ENCODE data around the gene ELMO1.

Gene ELMO1

GRCh38 chr7:36810032-36810431 lies 638.6 kb downstream of the ELMO1 start:
- Histone ChIP-seq H3K23ac (ENCODE audit: low read length) (no peak overlapping the region), H2BK120ac (ENCODE audit: insufficient read depth, low read length, poor library complexity) (no peak overlapping the region), H3K79me1 (ENCODE audit: low read length) (no peaks in the 10 kb centered on the region), H4K8ac (ENCODE audit: low read depth, low read length) (no peak overlapping the region), H3K4ac (ENCODE audit: low read depth, low read length) (no peak overlapping the region), H3K79me2 (ENCODE audit: control insufficient read depth, insufficient read depth, low read length, poor library complexity) (no peaks in the 10 kb centered on the region), H3K27ac (ENCODE audit: low read depth, low read length) (no peak overlapping the region), H3K9me3 (ENCODE audit: insufficient read depth, low read depth, low read length) (peaks cover 2% of the 10 kb centered on the region), H2BK5ac (ENCODE audit: low read depth, low read length, poor library complexity) (no peak overlapping the region), H3K14ac (ENCODE audit: low read length) (no peak overlapping the region), H2AFZ (ENCODE audit: insufficient read depth, low read length, poor library complexity) (no peak overlapping the region), H3K4me1 (ENCODE audit: control insufficient read depth in 1 of 2, insufficient read depth in 2 of 2, low read length in 2 of 2) (no peaks in the 10 kb centered on the region), H4K12ac (ENCODE audit: low read depth, low read length) (no peak overlapping the region), H3K9ac (ENCODE audit: low read length) (no peak overlapping the region), H2BK12ac (ENCODE audit: low read length) (no peak overlapping the region), H3K4me2 (ENCODE audit: low read length) (no peak overlapping the region), H2AK5ac (ENCODE audit: low read length) (no peak overlapping the region), H3K4me3 (ENCODE audit: low read depth, low read length) (no peak overlapping the region), H3K18ac (ENCODE audit: low read length) (no peak overlapping the region), H4K91ac (ENCODE audit: low read depth, low read length) (no peak overlapping the region), H3K36me3 (ENCODE audit: control insufficient read depth in 1 of 2, insufficient read depth in 2 of 2, low read length in 2 of 2) (no peaks in the 10 kb centered on the region), H3K27me3 (ENCODE audit: insufficient read depth, low read length) (no peaks in the 10 kb centered on the region)
- WGBS (ENCODE audit: extremely low coverage, insufficient coverage, insufficient read length) = no CpG with 5 or more reads among the region's 1 CpG
- no peak for DNase-seq

GRCh38 chr7:36809510-36809909 lies 639.2 kb downstream of the ELMO1 start:
- Histone ChIP-seq H3K79me2 (ENCODE audit: control insufficient read depth, insufficient read depth, low read length, poor library complexity) (no peaks in the 10 kb centered on the region), H3K4me2 (ENCODE audit: low read length) (no peak overlapping the region), H3K18ac (ENCODE audit: low read length) (no peak overlapping the region), H3K14ac (ENCODE audit: low read length) (no peak overlapping the region), H3K27me3 (ENCODE audit: insufficient read depth, low read length) (no peaks in the 10 kb centered on the region), H3K4ac (ENCODE audit: low read depth, low read length) (no peak overlapping the region), H2BK5ac (ENCODE audit: low read depth, low read length, poor library complexity) (no peak overlapping the region), H3K4me3 (ENCODE audit: low read depth, low read length) (no peak overlapping the region), H3K9ac (ENCODE audit: low read length) (no peak overlapping the region), H3K79me1 (ENCODE audit: low read length) (no peaks in the 10 kb centered on the region), H4K12ac (ENCODE audit: low read depth, low read length) (no peak overlapping the region), H3K4me1 (ENCODE audit: control insufficient read depth in 1 of 2, insufficient read depth in 2 of 2, low read length in 2 of 2) (no peaks in the 10 kb centered on the region), H3K23ac (ENCODE audit: low read length) (no peak overlapping the region), H2BK12ac (ENCODE audit: low read length) (no peak overlapping the region), H4K8ac (ENCODE audit: low read depth, low read length) (no peak overlapping the region), H3K9me3 (ENCODE audit: insufficient read depth, low read depth, low read length) (peaks cover 2% of the 10 kb centered on the region), H2BK120ac (ENCODE audit: insufficient read depth, low read length, poor library complexity) (no peak overlapping the region), H2AFZ (ENCODE audit: insufficient read depth, low read length, poor library complexity) (no peak overlapping the region), H3K27ac (ENCODE audit: low read depth, low read length) (no peak overlapping the region), H3K36me3 (ENCODE audit: control insufficient read depth in 1 of 2, insufficient read depth in 2 of 2, low read length in 2 of 2) (no peaks in the 10 kb centered on the region), H2AK5ac (ENCODE audit: low read length) (no peak overlapping the region), H4K91ac (ENCODE audit: low read depth, low read length) (no peak overlapping the region)
- WGBS (ENCODE audit: extremely low coverage, insufficient coverage, insufficient read length) = no CpG with 5 or more reads among the region's 3 CpGs
- no peak for DNase-seq

- Histone ChIP-seq H3K4ac (ENCODE audit: low read depth, low read length) (no peak overlapping the region), H3K27ac (ENCODE audit: low read depth, low read length) (no peak overlapping the region), H3K27me3 (ENCODE audit: insufficient read depth, low read length) (no peaks in the 10 kb centered on the region), H4K8ac (ENCODE audit: low read depth, low read length) (no peak overlapping the region), H3K18ac (ENCODE audit: low read length) (no peak overlapping the region), H3K4me3 (ENCODE audit: low read depth, low read length) (no peak overlapping the region), H3K9ac (ENCODE audit: low read length) (no peak overlapping the region), H2AFZ (ENCODE audit: insufficient read depth, low read length, poor library complexity) (no peak overlapping the region), H2AK5ac (ENCODE audit: low read length) (no peak overlapping the region), H4K12ac (ENCODE audit: low read depth, low read length) (no peak overlapping the region), H3K23ac (ENCODE audit: low read length) (no peak overlapping the region), H3K79me2 (ENCODE audit: control insufficient read depth, insufficient read depth, low read length, poor library complexity) (no peaks in the 10 kb centered on the region), H3K36me3 (ENCODE audit: control insufficient read depth in 1 of 2, insufficient read depth in 2 of 2, low read length in 2 of 2) (no peaks in the 10 kb centered on the region), H4K91ac (ENCODE audit: low read depth, low read length) (no peak overlapping the region), H3K9me3 (ENCODE audit: insufficient read depth, low read depth, low read length) (peaks cover 2% of the 10 kb centered on the region), H3K79me1 (ENCODE audit: low read length) (no peaks in the 10 kb centered on the region), H3K4me1 (ENCODE audit: control insufficient read depth in 1 of 2, insufficient read depth in 2 of 2, low read length in 2 of 2) (no peaks in the 10 kb centered on the region), H2BK120ac (ENCODE audit: insufficient read depth, low read length, poor library complexity) (no peak overlapping the region), H2BK12ac (ENCODE audit: low read length) (no peak overlapping the region), H2BK5ac (ENCODE audit: low read depth, low read length, poor library complexity) (no peak overlapping the region), H3K4me2 (ENCODE audit: low read length) (no peak overlapping the region), H3K14ac (ENCODE audit: low read length) (no peak overlapping the region)
- no CpG with 5 or more reads among the region's 3 CpGs for WGBS (ENCODE audit: extremely low coverage, insufficient coverage, insufficient read length)
- DNase-seq = no peak
Observed at GRCh38 chr7:36809086-36809485, 639.6 kb downstream of the ELMO1 start.

GRCh38 chr7:36806891-36807290 lies 641.8 kb downstream of the ELMO1 start:
- Histone ChIP-seq H3K36me3 (ENCODE audit: control insufficient read depth in 1 of 2, insufficient read depth in 2 of 2, low read length in 2 of 2) (no peaks in the 10 kb centered on the region), H2BK12ac (ENCODE audit: low read length) (no peak overlapping the region), H3K27ac (ENCODE audit: low read depth, low read length) (no peak overlapping the region), H3K9me3 (ENCODE audit: insufficient read depth, low read depth, low read length) (peaks cover 2% of the 10 kb centered on the region), H3K79me2 (ENCODE audit: control insufficient read depth, insufficient read depth, low read length, poor library complexity) (no peaks in the 10 kb centered on the region), H4K12ac (ENCODE audit: low read depth, low read length) (no peak overlapping the region), H4K91ac (ENCODE audit: low read depth, low read length) (no peak overlapping the region), H3K4me1 (ENCODE audit: control insufficient read depth in 1 of 2, insufficient read depth in 2 of 2, low read length in 2 of 2) (no peaks in the 10 kb centered on the region), H3K14ac (ENCODE audit: low read length) (no peak overlapping the region), H3K79me1 (ENCODE audit: low read length) (no peaks in the 10 kb centered on the region), H3K4ac (ENCODE audit: low read depth, low read length) (no peak overlapping the region), H2AK5ac (ENCODE audit: low read length) (no peak overlapping the region), H3K9ac (ENCODE audit: low read length) (no peak overlapping the region), H2BK5ac (ENCODE audit: low read depth, low read length, poor library complexity) (no peak overlapping the region), H4K8ac (ENCODE audit: low read depth, low read length) (no peak overlapping the region), H2BK120ac (ENCODE audit: insufficient read depth, low read length, poor library complexity) (no peak overlapping the region), H3K4me2 (ENCODE audit: low read length) (no peak overlapping the region), H3K23ac (ENCODE audit: low read length) (no peak overlapping the region), H3K4me3 (ENCODE audit: low read depth, low read length) (no peak overlapping the region), H3K18ac (ENCODE audit: low read length) (no peak overlapping the region), H2AFZ (ENCODE audit: insufficient read depth, low read length, poor library complexity) (no peak overlapping the region), H3K27me3 (ENCODE audit: insufficient read depth, low read length) (no peaks in the 10 kb centered on the region)
- no CpG with 5 or more reads among the region's 2 CpGs for WGBS (ENCODE audit: extremely low coverage, insufficient coverage, insufficient read length)
- no peak for DNase-seq

Measured in trophoblast cell (in vitro differentiated cells and primary cell).